DMS 273 treated with DMSO at 0.1 percent for 48 hours (cell line): Measurements from ENCODE around the gene NGFR.
A peak's percentile ranks its signal among the peaks of the same experiment; 100 is the strongest.

Source experiments
- DNase-seq: peaks from one replicate; lab custom pipeline; 2025; lab: John Stamatoyannopoulos, UW

NGFR gene

DNA sequence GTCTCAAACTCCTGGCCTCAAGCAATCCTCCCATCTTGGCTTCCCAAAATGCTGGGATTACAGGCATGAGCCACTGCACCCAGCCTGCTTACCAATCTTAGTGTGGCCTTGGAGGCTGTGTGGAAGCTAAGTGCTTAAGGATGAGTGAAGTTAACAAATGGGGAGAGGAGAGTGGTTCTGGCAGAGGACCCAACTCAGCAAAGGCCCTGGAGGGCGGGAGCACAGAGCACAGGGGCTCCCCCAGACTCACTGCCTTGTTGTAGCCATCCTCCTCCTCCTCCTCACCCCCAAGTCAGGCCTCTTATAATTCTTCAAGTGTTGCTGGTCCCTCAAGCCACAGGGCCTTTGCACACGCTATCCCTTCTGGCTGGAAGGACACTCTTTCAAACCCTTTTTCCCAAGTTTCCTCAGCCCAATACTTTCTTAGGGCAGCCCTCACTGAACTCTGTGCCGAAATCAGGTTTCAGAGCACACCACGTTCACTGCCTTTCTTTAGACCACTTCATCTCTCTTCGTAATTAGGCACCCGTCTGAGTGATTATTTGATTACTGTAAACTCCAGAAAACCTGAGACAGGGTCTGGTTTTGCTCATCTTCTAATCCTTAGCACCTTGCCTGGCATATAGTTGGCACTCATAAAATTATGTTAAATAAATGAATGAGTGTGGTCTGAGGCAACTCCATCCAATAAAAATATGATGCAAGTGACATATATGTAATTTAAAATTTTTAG lies 23.4 kb downstream of the NGFR start:
- no peak for DNase-seq

DNA sequence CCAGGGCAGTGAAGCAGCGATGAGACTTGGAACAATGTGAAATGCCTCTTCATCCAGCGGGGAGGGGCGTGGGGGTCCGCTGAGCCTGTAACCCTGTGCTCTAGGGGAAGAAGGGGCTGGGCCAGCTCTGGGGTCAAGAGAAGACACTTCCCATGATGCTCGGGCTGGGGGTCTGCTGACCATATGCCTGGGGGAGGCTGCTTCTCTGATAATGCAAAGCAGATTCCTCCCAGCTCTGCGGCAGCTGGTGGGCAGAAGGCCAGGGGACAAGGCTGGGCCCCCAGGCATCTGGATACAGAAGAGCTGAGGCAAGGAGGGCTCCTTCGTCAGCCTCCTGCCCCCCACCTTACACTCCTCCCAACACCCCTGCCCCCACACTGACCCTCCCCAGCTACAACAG lies 24.7 kb downstream of the NGFR start:
- peak; percentile 52 for DNase-seq

DNA sequence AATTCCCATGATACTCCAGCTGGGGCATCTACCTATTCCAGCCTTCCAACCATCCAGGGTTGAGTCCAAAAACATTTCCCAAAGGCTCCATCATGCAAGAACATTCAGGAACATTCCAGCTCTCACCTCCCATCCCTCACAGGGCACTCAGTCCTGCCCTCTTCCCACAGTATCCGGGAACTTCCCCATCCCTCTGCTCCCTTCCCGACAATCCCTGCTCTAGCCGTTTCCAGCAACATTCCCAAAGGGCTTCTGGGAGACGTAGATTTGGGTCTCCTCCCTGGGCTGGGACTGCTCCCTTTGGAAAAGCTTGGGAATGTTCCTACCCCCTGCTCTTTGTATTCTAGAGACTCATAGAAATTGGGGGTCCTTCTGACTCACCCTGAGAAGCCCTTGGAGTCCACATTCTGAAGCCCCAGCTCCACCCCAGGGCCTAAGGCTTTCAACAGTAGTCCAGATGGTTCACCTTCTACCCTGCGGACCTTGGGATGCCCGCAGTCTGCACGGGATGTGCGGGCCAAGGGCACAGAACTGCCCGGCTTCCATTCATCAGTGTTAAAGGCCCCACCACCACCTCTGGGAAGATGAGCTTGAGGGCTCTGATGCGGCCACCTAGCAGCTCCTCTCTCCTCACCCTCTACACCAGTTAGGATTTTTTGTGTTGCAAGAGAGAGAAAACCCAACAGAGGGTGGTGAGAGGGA lies 25.4 kb downstream of the NGFR start:
- DNase-seq = no peak

DNA sequence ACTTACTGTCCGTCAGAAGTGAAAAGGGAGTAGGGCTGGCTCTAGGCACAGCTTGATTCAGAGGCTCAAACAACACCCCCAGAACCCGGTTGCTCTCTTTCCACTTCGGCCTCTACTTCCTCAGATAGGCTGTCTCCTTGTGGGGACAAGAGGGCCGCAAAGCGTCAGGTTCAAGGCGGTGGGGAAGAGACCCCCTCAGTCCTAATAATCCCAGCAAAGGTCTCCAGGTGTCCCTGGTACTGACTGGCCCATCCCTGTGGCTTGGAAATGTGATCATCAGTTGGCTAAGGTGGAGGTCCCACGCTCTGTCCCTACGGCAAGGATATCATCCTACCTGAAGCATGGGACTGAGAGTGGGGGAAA lies 26.0 kb downstream of the NGFR start:
- DNase-seq = no peak

- DNase-seq = no peak
These were observed 26.6 kb downstream of the NGFR start for GRCh38 chr17:49521471-49522356.

DNA sequence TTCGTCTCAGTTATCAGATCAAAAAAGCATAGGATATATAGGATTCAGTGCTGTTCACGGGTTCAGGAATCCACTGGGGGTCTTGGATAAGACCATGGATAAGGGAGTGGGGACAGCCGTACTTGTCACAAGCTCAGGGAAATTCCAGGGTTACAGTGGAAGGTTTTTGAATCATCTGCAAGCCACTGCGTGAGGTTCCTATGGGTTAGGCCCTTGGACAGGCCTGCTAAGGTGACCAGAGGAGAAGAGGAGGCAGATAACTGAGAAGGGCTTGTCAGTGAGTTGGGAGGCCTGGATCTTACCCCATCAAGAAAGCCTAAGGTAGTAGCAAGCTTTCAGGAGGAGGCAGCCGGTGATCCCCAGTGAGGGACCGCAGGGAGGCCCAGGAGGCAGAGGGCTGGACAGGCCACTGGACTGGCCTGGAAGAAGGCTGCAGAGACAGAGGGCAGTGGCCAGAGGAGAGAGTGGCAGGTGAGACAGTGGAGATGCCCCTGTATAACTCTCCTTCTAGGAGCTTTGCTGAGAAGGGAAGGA lies 27.3 kb downstream of the NGFR start:
- no peak for DNase-seq

DNA sequence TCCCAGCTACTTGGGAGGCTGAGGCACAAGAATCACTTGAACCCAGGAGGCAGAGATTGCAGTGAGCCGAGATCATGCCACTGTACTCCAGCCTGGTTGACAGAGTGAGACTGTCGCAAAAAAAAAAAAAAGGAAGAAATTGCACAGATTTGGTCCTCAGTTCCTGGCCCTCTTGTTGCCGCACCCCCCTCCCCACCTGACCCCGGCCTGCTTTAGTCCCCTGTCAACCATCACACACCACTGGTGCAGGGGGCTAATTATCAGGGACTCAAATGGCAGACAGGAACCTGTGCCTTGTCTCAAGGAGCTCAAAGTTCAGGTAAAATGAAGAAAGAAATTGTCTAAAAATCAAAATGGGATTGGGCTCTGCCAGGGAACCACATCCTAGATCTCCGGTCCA lies 28.1 kb downstream of the NGFR start:
- no peak for DNase-seq

- DNase-seq = peak; percentile 66
These were observed 28.8 kb downstream of the NGFR start for GRCh38 chr17:49523706-49524472.

GRCh38 chr17:49524473-49525359 lies 29.6 kb downstream of the NGFR start:
- no peak for DNase-seq

- DNase-seq = no peak
These were observed 31.0 kb downstream of the NGFR start for GRCh38 chr17:49525831-49526741.

DNA sequence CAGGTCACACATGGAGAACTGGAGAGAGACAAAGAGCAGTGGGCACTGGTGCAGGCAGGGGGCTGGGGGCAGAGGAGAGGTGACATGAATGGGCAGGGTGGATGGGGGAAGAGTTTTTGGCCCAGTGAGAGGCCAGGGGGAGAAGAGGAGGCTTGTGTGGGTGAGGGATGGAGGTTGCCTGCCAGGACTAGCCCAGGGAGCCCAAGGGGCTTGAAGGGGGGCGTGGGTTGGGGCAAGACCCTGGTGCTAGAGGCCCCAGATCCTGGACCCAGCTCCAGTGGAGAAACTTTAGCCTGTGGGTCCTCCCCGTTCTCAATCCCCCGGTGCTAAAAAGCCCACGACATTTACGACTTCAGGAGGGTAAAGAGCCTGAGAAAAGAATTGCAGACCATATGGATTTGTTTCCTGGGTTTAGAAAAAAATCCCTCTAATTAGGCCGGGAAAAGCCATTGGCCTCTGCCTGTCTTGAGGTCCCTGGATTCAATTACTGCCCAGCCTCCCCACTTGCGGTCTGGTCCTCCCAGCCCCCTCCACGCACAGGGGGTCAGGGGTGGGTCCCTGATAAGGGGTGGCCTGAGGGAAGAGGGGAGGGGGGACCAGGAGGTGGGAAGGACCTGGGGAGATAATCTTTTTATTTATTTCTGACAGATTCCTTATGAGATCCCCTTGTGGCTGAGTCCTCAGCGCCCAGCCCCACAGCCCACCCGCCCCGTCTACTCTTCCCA lies 33.0 kb downstream of the NGFR start:
- peak; percentile 34 for DNase-seq

DNA sequence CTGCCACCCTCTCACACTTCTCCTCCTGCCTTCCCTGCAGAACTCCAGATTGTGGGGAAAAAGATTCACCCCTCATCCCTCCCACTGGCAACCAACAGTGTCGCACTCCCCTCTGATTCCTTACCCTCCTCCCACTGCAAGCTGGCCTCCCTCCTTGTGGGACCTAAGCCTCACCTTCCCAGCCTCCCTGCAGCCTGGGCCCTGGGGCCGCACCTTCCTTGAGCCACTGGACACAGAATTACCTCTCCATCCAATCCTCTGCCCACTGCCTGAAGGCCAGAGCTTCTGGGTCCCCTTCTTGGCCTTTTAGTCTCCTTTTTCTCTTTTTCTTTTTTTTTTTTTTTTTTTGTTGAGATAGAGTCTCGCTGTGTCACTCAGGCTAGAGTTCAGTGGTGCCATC lies 33.9 kb downstream of the NGFR start:
- no peak for DNase-seq

DNA sequence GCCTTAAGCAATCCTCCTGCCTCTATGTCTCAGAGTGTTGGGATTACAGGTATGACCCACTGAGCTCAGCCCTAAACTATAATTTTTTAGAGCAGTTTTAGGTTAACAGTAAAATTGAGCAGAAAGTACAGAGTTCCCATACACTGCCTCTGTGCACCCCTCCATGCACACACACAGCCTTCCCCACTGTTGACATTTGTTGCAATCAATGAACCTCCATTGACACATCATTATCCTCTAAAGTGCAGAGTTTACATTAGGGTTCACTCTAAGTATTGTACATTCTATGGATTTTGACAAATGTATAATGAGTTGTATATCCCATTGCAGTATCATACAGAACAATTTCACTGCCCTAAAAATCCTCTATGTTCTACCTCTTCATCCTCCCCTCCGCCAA lies 35.0 kb downstream of the NGFR start:
- no peak for DNase-seq

DNA sequence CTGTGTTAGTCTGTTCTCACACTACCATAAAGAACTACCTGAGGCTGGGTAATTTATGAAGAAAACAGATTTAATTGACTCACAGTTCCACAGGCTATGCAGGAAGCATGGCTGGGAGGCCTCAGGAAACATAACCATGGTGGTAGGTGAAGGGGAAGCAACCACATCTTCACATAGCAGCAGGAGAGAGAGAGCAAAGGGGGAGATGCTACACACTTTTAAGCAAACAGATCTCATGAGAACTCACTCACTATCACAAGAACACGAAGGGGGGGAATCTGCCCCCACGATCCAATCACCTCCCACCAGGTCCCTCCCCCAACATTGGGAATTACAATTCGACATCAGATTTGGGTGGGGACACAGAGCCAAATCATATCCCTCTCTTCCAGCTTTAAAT lies 48.8 kb downstream of the NGFR start:
- no peak for DNase-seq

DNA sequence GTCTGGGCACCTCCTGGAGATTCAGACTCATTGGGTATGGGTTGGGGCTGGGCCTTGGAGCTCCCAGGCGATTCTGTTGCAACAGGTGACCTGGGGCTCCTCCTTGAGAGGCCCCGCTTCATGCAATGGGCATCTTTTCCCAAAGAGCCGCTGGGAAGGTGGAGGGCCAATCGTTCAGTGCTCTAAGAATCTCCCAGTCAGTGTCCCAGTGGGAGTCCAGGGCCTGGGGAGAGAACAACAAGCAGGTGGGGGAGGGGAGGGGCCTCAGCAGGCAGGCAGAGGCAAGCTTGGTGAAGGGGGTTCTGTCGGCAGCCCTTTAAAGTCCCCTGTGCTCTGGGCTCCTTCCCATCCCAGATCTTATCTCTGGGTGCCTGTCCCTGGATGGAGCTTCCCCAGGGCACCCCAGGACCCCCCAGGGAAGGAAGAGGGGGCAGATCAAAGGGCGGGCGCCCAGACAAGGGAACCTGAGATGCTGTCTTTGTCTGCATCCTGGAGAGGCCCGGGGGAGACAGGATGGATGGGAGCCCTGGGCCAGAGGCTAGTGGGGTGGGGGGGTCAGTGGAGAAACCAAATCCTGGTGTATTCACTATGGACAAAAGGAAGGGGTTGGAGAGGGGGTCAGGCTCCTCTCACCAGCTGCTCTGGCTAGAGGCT lies 50.0 kb downstream of the NGFR start:
- DNase-seq = no peak

- peak; percentile 14 for DNase-seq
These were observed 50.9 kb downstream of the NGFR start for GRCh38 chr17:49545806-49546545.
